ENCODE measurements around the gene YPEL4. TPM values are rescaled to one million over a fixed set of nuclear protein-coding genes. Genes with fewer than 3 reads are reported as not detected.

Gene YPEL4
- polyA plus RNA-seq (2012; rRNA removed) = 2.3 and 2.4 TPM in 2 replicates
- polyA plus RNA-seq (2012; cell fraction: cytosol; rRNA removed) = 1.0 and 1.1 TPM in 2 replicates
- 9.9 and 10.5 TPM in 2 replicates for polyA plus RNA-seq (2012; cell fraction: nucleus; rRNA removed)

GRCh38 chr11:57649826-57650738, at the start of gene YPEL4:
Gene YPEL4 (minus strand): TSS chr11:57649912. CDS start chr11:57647107, 2,805 bp downstream.
- no peaks in the 10 kb centered on the region for H3K27me3 ChIP-seq (ENCODE audit: insufficient read depth)
- H3F3A ChIP-seq (replicated peaks; ENCODE audit: insufficient read depth) = peaks cover 21% of the 10 kb centered on the region
- peak within 1 kb of the TSS; percentile 68 to 69 for H3K4me3 ChIP-seq (ENCODE audit: low read depth in 2 of 2, low read length in 1 of 2)
- peak within 1 kb of the TSS; percentile 51 for H3K9ac ChIP-seq
- TF ChIP-seq FOSL2 (IDR thresholded peaks at IDR 0.05; ENCODE audit: borderline replicate concordance, low read depth) (peak; percentile 68; the same call in 1 of the 2 replicates), CTCF (IDR thresholded peaks at IDR 0.05) (no peak), JUND (IDR thresholded peaks at IDR 0.05) (peak; percentile 55)
- no peaks in the 10 kb centered on the region for H3K9me3 ChIP-seq
- POLR2A ChIA-PET = interaction anchor here (1.0 kb wide), 2 partner anchors 82 to 92 kb away, joined by 3 to 4 read pairs; partner anchors contain the start of gene UBE2L6
- H3K4me1 ChIP-seq (ENCODE audit: control insufficient read depth in 1 of 2, insufficient read depth in 2 of 2, low read depth in 1 of 2, low read length in 1 of 2) = peaks cover 16 to 35% of the 10 kb centered on the region in 2 experiments; a peak in 3 of 4 replicates
- peak; percentile 88 for DNase-seq
- H3K36me3 ChIP-seq (replicated peaks in 1 of 2; ENCODE audit: control insufficient read depth in 1 of 2, insufficient read depth in 2 of 2, low read length in 1 of 2) = peaks cover 0 to 4% of the 10 kb centered on the region in 2 experiments
- H4K20me1 ChIP-seq (ENCODE audit: insufficient read depth) = peaks cover 22% of the 10 kb centered on the region
- no peaks in the 10 kb centered on the region for H3K79me2 ChIP-seq (ENCODE audit: insufficient read depth)
- peak within 1 kb of the TSS; percentile 28 to 71; a peak in 2 of 4 replicates for H3K27ac ChIP-seq (ENCODE audit: low read depth in 2 of 2, low read length in 1 of 2)
- CTCF ChIA-PET = interaction anchor here (2.9 to 17.7 kb wide), 2 partner anchors 10 to 79 kb away, joined by 15 to 326 read pairs; partner anchors contain the start of gene UBE2L6
- no peak within 1 kb of the TSS for H2AFZ ChIP-seq (ENCODE audit: low read depth)
- no peaks in the 10 kb centered on the region for H3K9me2 ChIP-seq
- peak within 1 kb of the TSS; percentile 99 for H3K4me2 ChIP-seq
- WGBS (ENCODE audit: low lambda C conversion rate) = 23% methylated on average over 15 of the region's 15 CpGs

- ChIA-PET CTCF (no interaction called here), POLR2A (interaction anchor here (0.7 kb wide), 1 partner anchor 8 kb away, joined by 3 read pairs; no protein-coding TSS in a partner anchor)
- H3K4me1 ChIP-seq (ENCODE audit: control insufficient read depth in 1 of 2, insufficient read depth in 2 of 2, low read depth in 1 of 2, low read length in 1 of 2) = peaks cover 0 to 2% of the 10 kb centered on the region in 2 experiments; a peak in 1 of 4 replicates
- no peaks in the 10 kb centered on the region for H3K9me3 ChIP-seq
- H3F3A ChIP-seq (replicated peaks; ENCODE audit: insufficient read depth) = peaks cover 28% of the 10 kb centered on the region
- DNase-seq = no peak
- H3K4me3 ChIP-seq (ENCODE audit: low read depth in 2 of 2, low read length in 1 of 2) = no peak overlapping the region
- H2AFZ ChIP-seq (ENCODE audit: low read depth) = no peak overlapping the region
- no peak overlapping the region for H3K4me2 ChIP-seq
- no peak overlapping the region for H3K27ac ChIP-seq (ENCODE audit: low read depth in 2 of 2, low read length in 1 of 2)
- WGBS (ENCODE audit: low lambda C conversion rate) = 93% methylated on average over 13 of the region's 18 CpGs
- no peaks in the 10 kb centered on the region for H4K20me1 ChIP-seq (ENCODE audit: insufficient read depth)
- TF ChIP-seq CTCF (IDR thresholded peaks at IDR 0.05) = no peak
- no peak for TF ChIP-seq REST (IDR thresholded peaks at IDR 0.05; ENCODE audit: low read depth, low read length)
- no peak for TF ChIP-seq TEAD4 (IDR thresholded peaks at IDR 0.05; ENCODE audit: borderline replicate concordance, insufficient read depth)
- TF ChIP-seq SIN3A (IDR thresholded peaks at IDR 0.05; ENCODE audit: borderline replicate concordance, low read depth, low read length) = no peak
- TF ChIP-seq ELF1 (IDR thresholded peaks at IDR 0.05) = no peak
- TF ChIP-seq RAD21 (IDR thresholded peaks at IDR 0.05; ENCODE audit: low read length) = no peak
- no peak for TF ChIP-seq PBX3 (IDR thresholded peaks at IDR 0.05)
- TF ChIP-seq CHD2 (IDR thresholded peaks at IDR 0.05; ENCODE audit: low read length, partially characterized antibody) = no peak
- H3K27me3 ChIP-seq (ENCODE audit: insufficient read depth) = no peaks in the 10 kb centered on the region
- H3K36me3 ChIP-seq (replicated peaks in 1 of 2; ENCODE audit: control insufficient read depth in 1 of 2, insufficient read depth in 2 of 2, low read length in 1 of 2) = peaks cover 66 to 67% of the 10 kb centered on the region in 2 experiments
- H3K9me2 ChIP-seq = no peaks in the 10 kb centered on the region
- H3K9ac ChIP-seq = no peak overlapping the region
- H3K79me2 ChIP-seq (ENCODE audit: insufficient read depth) = peaks cover 12% of the 10 kb centered on the region; the same call in 1 of the 2 replicates
Observed at GRCh38 chr11:57698843-57699365, 49.2 kb upstream of the YPEL4 start.
